Left ventricle myocardium inferior (tissue), 1 donor: Measurements from ENCODE around the gene ADNP. TPM values are rescaled to one million over a fixed set of nuclear protein-coding genes. Genes with fewer than 3 reads are reported as not detected.

ENCODE experiments used
- DNase-seq: peaks from one replicate; pipeline ENCODE4 v3.0.0-alpha.2; 2020
- H3K27ac ChIP-seq: fragments of 200-600 bp; replicated peaks from 2 replicates; pipeline ENCODE4 v1.8.0; 2021
- H3K27me3 ChIP-seq: fragments of 200-600 bp; 2 replicates; pipeline ENCODE4 v1.8.0; 2021; ENCODE audit warnings: low read depth
- H3K36me3 ChIP-seq: fragments of 200-600 bp; 2 replicates; pipeline ENCODE4 v1.8.0; 2021
- H3K4me1 ChIP-seq: fragments of 200-600 bp; 2 replicates; pipeline ENCODE4 v1.8.0; 2021
- H3K4me3 ChIP-seq: fragments of 200-600 bp; 2 replicates; pipeline ENCODE4 v1.8.0; 2021; ENCODE audit warnings: mild to moderate bottlenecking, moderate library complexity
- H3K9me3 ChIP-seq: fragments of 200-600 bp; replicated peaks from 2 replicates; pipeline ENCODE4 v1.8.0; 2021
- intact Hi-C: fragments of 100-400 bp; cut with micrococcal nuclease; formaldehyde crosslinking; loops from one replicate; pipeline ENCODE4 v1.11.0; 2022
- total RNA-seq: library from RNA; stranded (reverse); fragmentation: NEBNext Ultra II Directional; extraction: Animal tissue kit (Norgen Biotek cat#: 25700); gene quantifications from one replicate; pipeline ENCODE4 v1.2.1, GENCODE V29; 2021
- TF ChIP-seq, protein P1 (sequence below): fragments of 200-600 bp; IDR thresholded peaks from 2 replicates; pipeline ENCODE4 v1.8.0; 2021; ENCODE audit warnings: antibody characterized with exemption, mild to moderate bottlenecking, borderline replicate concordance
- donor health status: DM: no; HTN: yes; CAD: no; lungs with severe emphysema.

The ADNP gene
- total RNA-seq, 1 donor from 2014 or later, result 27.3 TPM

DNA sequence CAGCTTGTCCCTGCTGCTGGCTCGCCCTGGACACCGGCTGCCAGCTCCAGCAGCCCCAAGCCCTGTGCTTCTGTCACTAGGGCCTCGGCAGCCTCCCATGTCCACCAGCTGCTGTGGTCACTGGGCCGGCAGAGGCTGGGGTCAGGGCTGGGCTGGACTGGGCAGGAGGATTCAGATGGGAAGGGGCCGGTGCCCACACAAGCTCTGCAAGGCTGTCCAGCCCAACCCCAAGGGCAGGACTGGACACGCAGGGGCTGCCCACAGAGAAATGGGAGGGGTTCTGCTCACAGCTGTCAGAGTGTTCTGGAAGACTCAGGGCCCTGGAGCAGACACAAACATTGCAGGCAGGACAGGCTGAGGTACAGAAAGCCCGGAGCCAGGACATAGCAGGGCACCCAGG, 65.6 kb downstream of the ADNP start:
- Histone ChIP-seq H3K9me3 (no peaks in the 10 kb centered on the region), H3K4me1 (no peaks in the 10 kb centered on the region), H3K36me3 (no peaks in the 10 kb centered on the region), H3K4me3 (no peak overlapping the region), H3K27ac (no peak overlapping the region), H3K27me3 (no peaks in the 10 kb centered on the region)
- intact Hi-C loops, result no loop called here
- TF ChIP-seq, protein P1, sequence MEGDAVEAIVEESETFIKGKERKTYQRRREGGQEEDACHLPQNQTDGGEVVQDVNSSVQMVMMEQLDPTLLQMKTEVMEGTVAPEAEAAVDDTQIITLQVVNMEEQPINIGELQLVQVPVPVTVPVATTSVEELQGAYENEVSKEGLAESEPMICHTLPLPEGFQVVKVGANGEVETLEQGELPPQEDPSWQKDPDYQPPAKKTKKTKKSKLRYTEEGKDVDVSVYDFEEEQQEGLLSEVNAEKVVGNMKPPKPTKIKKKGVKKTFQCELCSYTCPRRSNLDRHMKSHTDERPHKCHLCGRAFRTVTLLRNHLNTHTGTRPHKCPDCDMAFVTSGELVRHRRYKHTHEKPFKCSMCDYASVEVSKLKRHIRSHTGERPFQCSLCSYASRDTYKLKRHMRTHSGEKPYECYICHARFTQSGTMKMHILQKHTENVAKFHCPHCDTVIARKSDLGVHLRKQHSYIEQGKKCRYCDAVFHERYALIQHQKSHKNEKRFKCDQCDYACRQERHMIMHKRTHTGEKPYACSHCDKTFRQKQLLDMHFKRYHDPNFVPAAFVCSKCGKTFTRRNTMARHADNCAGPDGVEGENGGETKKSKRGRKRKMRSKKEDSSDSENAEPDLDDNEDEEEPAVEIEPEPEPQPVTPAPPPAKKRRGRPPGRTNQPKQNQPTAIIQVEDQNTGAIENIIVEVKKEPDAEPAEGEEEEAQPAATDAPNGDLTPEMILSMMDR, result no peak
- no peak for DNase-seq

DNA sequence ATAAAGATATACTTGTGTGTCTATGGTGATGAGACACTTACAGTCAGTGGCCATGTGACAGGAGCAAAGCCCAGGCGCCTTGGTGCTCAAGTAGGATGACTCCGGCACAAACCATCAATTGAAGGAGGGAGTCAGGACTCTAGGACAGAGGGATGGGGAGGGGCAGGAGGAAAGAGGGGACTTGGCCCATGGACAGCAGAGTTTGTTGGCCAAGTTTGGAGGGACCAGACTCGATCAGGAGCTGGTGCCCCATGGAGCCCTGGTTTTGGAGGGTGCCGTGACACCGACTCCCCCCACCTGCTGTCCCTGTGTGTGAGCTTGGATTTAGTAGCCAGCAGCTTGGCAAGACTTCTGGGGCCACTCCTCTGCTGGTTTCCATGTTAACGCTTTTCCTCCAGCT, 66.1 kb downstream of the ADNP start:
- intact Hi-C loops, result no loop called here
- no peak overlapping the region for H3K4me3 ChIP-seq

DNA sequence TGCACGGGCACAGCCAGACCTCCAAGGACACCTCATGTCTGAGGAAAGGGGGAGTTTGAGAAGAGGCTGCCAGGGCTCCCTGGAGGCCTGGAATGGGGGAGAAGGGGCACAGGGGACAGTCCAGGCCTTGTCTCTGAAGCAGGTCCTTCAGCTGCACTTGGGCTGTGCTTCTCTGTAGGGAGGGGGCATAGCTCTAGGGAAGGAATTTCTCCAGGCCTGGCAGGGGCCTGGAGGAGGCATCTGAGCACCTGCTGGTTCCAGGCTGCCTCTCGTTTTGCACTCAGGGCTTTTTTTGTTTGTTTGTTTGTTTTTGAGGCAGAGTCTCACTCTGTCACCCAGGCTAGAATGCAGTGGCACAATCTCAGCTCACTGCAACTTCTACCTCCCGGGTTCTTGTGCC, 68.7 kb downstream of the ADNP start:
- Histone ChIP-seq H3K27ac (no peak overlapping the region), H3K4me3 (no peak overlapping the region), H3K36me3 (no peaks in the 10 kb centered on the region), H3K4me1 (no peaks in the 10 kb centered on the region), H3K9me3 (no peaks in the 10 kb centered on the region), H3K27me3 (no peaks in the 10 kb centered on the region)
- no peak for DNase-seq
- TF ChIP-seq, protein P1, result no peak
- intact Hi-C loops, result no loop called here

More for the DNA sequence above, 66.1 kb downstream of the ADNP start:
- no peak for DNase-seq
- Histone ChIP-seq H3K27me3 (no peaks in the 10 kb centered on the region), H3K27ac (no peak overlapping the region), H3K36me3 (no peaks in the 10 kb centered on the region), H3K9me3 (no peaks in the 10 kb centered on the region), H3K4me1 (no peaks in the 10 kb centered on the region)
- TF ChIP-seq, protein P1, result no peak

DNA sequence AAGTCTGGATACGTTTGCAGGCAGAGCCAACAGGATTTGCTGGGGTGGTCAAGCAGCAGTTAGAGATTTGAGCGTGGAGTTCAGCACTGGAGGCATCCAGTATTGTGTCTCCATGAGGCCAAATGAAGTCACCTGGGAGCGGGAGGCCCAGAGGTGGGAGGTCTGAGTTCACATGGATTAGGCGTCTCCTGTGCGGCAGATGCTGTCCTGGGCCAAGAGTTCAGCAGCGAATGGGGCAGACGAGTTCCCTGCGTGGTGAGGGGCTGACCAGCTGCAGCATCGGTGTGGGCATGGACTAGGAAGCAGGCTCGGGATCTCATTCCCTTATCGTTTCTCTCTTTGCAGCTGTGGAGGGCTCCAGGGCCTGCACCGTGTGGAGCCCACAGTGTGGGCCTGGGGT, 70.2 kb downstream of the ADNP start:
- no peaks in the 10 kb centered on the region for H3K4me1 ChIP-seq
- no peak for DNase-seq
- H3K27me3 ChIP-seq, result no peaks in the 10 kb centered on the region
- H3K9me3 ChIP-seq, result no peaks in the 10 kb centered on the region
- no peaks in the 10 kb centered on the region for H3K36me3 ChIP-seq
- TF ChIP-seq, protein P1, result no peak
- no peak overlapping the region for H3K27ac ChIP-seq
- no peak overlapping the region for H3K4me3 ChIP-seq
- intact Hi-C loops, result no loop called here

DNA sequence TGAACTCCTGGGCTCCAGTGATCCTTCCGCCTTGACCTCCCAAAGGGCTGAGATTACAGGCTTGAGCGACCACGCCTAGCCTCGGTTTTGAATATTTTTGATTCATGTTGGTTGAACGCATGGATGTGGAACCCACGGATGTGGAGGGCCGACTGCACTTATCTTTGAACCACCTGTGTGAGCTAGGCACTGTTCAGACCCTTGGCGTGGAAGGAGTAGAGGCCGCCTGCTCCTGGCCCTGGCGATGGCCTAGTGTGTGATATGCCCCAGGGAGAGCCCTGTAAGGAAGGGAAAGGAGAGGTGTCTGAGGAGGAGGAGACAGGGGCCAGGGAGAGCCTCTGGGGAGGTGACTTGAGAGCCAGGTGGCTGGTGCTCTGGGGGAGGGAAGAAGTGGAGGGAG, 72.1 kb downstream of the ADNP start:
- Histone ChIP-seq H3K9me3 (no peaks in the 10 kb centered on the region), H3K4me3 (no peak overlapping the region), H3K4me1 (no peaks in the 10 kb centered on the region), H3K27me3 (peaks cover 10% of the 10 kb centered on the region), H3K27ac (no peak overlapping the region), H3K36me3 (no peaks in the 10 kb centered on the region)
- no peak for DNase-seq
- TF ChIP-seq, protein P1, result no peak
- intact Hi-C loops, result no loop called here

DNA sequence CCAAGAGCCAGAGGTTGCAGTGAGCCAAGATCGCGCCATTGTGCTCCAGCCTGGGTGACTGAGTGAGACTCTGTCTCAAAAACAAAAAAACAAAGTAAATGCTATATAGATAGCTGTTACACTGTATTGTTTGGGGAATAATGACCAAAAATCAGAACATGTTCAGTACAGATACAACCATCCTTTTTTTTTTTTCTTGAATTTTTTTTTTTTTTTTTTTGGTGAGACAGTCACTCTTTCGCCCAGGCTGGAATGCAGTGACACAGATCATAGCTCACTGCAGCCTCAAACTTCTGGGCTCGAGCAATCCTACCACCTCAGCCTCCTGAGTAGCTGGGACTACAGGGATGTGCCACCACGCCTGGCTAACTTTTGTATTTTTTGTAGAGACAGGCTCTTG, 72.7 kb downstream of the ADNP start:
- DNase-seq, result no peak
- H3K36me3 ChIP-seq, result no peaks in the 10 kb centered on the region
- peaks cover 11% of the 10 kb centered on the region for H3K27me3 ChIP-seq
- TF ChIP-seq, protein P1, result no peak
- no peaks in the 10 kb centered on the region for H3K9me3 ChIP-seq
- no peaks in the 10 kb centered on the region for H3K4me1 ChIP-seq
- no peak overlapping the region for H3K4me3 ChIP-seq
- intact Hi-C loops, result no loop called here
- no peak overlapping the region for H3K27ac ChIP-seq
